ENCODE measurements around the gene MMP17. TPM values are rescaled to one million over a fixed set of nuclear protein-coding genes. Genes with fewer than 3 reads are reported as not detected.

MMP17 gene
- polyA plus RNA-seq, 1 of the 3 experiments (the other 2 are of a cell fraction), result 14.0 TPM

GRCh38 chr12:131867891-131868675, 39.9 kb downstream of the MMP17 start:
- Histone ChIP-seq H3K4me1 (ENCODE audit: control insufficient read depth in 1 of 2, insufficient read depth in 2 of 2, low read depth in 1 of 2, low read length in 1 of 2) (peaks cover 4 to 21% of the 10 kb centered on the region in 2 experiments; a peak in 2 of 4 replicates), H3K36me3 (replicated peaks in 1 of 2; ENCODE audit: control insufficient read depth in 1 of 2, insufficient read depth in 2 of 2, low read length in 1 of 2) (no peaks in the 10 kb centered on the region), H3K79me2 (ENCODE audit: insufficient read depth) (no peaks in the 10 kb centered on the region), H3K27ac (ENCODE audit: low read depth in 2 of 2, low read length in 1 of 2) (no peak overlapping the region), H3F3A (replicated peaks; ENCODE audit: insufficient read depth) (no peaks in the 10 kb centered on the region), H3K9me2 (no peaks in the 10 kb centered on the region), H3K4me2 (no peak overlapping the region), H4K20me1 (ENCODE audit: insufficient read depth) (no peaks in the 10 kb centered on the region), H2AFZ (ENCODE audit: low read depth) (no peak overlapping the region), H3K4me3 (ENCODE audit: low read depth in 2 of 2, low read length in 1 of 2) (no peak overlapping the region), H3K27me3 (ENCODE audit: insufficient read depth) (no peaks in the 10 kb centered on the region), H3K9ac (no peak overlapping the region), H3K9me3 (no peaks in the 10 kb centered on the region)
- POLR2A ChIA-PET, result no interaction called here
- 87% methylated on average over 15 of the region's 28 CpGs for WGBS (ENCODE audit: low lambda C conversion rate)
- TF ChIP-seq CHD2 (IDR thresholded peaks at IDR 0.05; ENCODE audit: low read length, partially characterized antibody) (no peak), NFIC (IDR thresholded peaks at IDR 0.05; ENCODE audit: borderline replicate concordance) (no peak), FOSL2 (IDR thresholded peaks at IDR 0.05; ENCODE audit: borderline replicate concordance, low read depth) (no peak), TEAD4 (IDR thresholded peaks at IDR 0.05; ENCODE audit: borderline replicate concordance, insufficient read depth) (no peak), TCF12 (IDR thresholded peaks at IDR 0.05) (no peak), YY1 (IDR thresholded peaks at IDR 0.05; ENCODE audit: low read depth) (no peak), SMC3 (IDR thresholded peaks at IDR 0.05; ENCODE audit: low read depth, low read length) (no peak), RFX5 (IDR thresholded peaks at IDR 0.05; ENCODE audit: low read length) (no peak), EZH2phosphoT487 (IDR thresholded peaks at IDR 0.05; ENCODE audit: borderline replicate concordance, low read depth) (no peak), FOXJ3 (CRISPR knock-in tag; IDR thresholded peaks at IDR 0.05) (no peak), RAD21 (IDR thresholded peaks at IDR 0.05; ENCODE audit: low read length) (no peak), ZBTB33 (IDR thresholded peaks at IDR 0.05; ENCODE audit: borderline replicate concordance, low read depth) (no peak), SIN3A (IDR thresholded peaks at IDR 0.05; ENCODE audit: borderline replicate concordance, low read depth, low read length) (no peak)
- TF ChIP-seq, protein P1, sequence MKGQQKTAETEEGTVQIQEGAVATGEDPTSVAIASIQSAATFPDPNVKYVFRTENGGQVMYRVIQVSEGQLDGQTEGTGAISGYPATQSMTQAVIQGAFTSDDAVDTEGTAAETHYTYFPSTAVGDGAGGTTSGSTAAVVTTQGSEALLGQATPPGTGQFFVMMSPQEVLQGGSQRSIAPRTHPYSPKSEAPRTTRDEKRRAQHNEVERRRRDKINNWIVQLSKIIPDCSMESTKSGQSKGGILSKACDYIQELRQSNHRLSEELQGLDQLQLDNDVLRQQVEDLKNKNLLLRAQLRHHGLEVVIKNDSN (IDR thresholded peaks at IDR 0.05; ENCODE audit: borderline replicate concordance, low read depth), result no peak
- TF ChIP-seq, protein P2, sequence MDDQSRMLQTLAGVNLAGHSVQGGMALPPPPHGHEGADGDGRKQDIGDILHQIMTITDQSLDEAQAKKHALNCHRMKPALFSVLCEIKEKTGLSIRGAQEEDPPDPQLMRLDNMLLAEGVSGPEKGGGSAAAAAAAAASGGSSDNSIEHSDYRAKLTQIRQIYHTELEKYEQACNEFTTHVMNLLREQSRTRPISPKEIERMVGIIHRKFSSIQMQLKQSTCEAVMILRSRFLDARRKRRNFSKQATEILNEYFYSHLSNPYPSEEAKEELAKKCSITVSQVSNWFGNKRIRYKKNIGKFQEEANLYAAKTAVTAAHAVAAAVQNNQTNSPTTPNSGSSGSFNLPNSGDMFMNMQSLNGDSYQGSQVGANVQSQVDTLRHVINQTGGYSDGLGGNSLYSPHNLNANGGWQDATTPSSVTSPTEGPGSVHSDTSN (IDR thresholded peaks at IDR 0.05), result no peak
- CTCF ChIA-PET, result no interaction called here
- peak; percentile 26 for DNase-seq
